ENCODE measurements around the gene C16orf89. TPM values are rescaled to one million over a fixed set of nuclear protein-coding genes. Genes with fewer than 3 reads are reported as not detected.

The C16orf89 gene
- total and polyA plus RNA-seq, 7 experiments from 2014 or later = not detected

- Histone ChIP-seq H3K4me3 (ENCODE audit: low read length) (no peak overlapping the region), H3K4me1 (ENCODE audit: control insufficient read depth in 2 of 2, insufficient read depth in 2 of 2, low read length in 2 of 2) (no peaks in the 10 kb centered on the region), H3K27ac (ENCODE audit: low read depth, low read length) (no peak overlapping the region), H3K27me3 (ENCODE audit: control insufficient read depth in 2 of 2, insufficient read depth in 2 of 2, low read length in 2 of 2) (no peaks in the 10 kb centered on the region), H3K36me3 (ENCODE audit: control insufficient read depth in 2 of 3, insufficient read depth in 3 of 3, low read length in 3 of 3) (no peaks in the 10 kb centered on the region), H3K9me3 (ENCODE audit: control insufficient read depth in 2 of 3, low read length in 3 of 3) (no peaks in the 10 kb centered on the region)
- no peaks in the 10 kb centered on the region for H3K36me3 Mint-ChIP-seq
- H3K27ac Mint-ChIP-seq = no peak overlapping the region
- no peaks in the 10 kb centered on the region for H3K9me3 Mint-ChIP-seq
- no peaks in the 10 kb centered on the region for H3K4me1 Mint-ChIP-seq
- intact Hi-C loops (cut with micrococcal nuclease) = no loop called here
- CTCF ChIA-PET = interaction anchor here (0.7 kb wide), 1 partner anchor 60 kb away, joined by 3 read pairs; no protein-coding TSS in a partner anchor
- POLR2A ChIA-PET = no interaction called here
- no peak overlapping the region for H3K4me3 Mint-ChIP-seq
- no peak for ATAC-seq
- H3K27me3 Mint-ChIP-seq = peaks cover 0 to 14% (median 9%) of the 10 kb centered on the region in 5 donors
- no peak for DNase-seq
Measured at GRCh38 chr16:5001571-5001970, 64.2 kb downstream of the C16orf89 start.

- intact Hi-C loops (cut with micrococcal nuclease) = no loop called here
- H3K27ac ChIP-seq (ENCODE audit: low read depth, low read length) = no peak overlapping the region
- no peaks in the 10 kb centered on the region for H3K27me3 ChIP-seq (ENCODE audit: control insufficient read depth in 2 of 2, insufficient read depth in 2 of 2, low read length in 2 of 2)
- H3K9me3 ChIP-seq (ENCODE audit: control insufficient read depth in 2 of 3, low read length in 3 of 3) = no peaks in the 10 kb centered on the region
- no peak overlapping the region for H3K4me3 ChIP-seq (ENCODE audit: low read length)
- H3K4me1 ChIP-seq (ENCODE audit: control insufficient read depth in 2 of 2, insufficient read depth in 2 of 2, low read length in 2 of 2) = no peaks in the 10 kb centered on the region
- Mint-ChIP-seq H3K36me3 (no peaks in the 10 kb centered on the region), H3K9me3 (no peaks in the 10 kb centered on the region), H3K4me3 (no peak overlapping the region), H3K27me3 (peaks cover 0 to 21% (median 17%) of the 10 kb centered on the region in 5 donors), H3K4me1 (no peaks in the 10 kb centered on the region), H3K27ac (no peak overlapping the region)
- ChIA-PET CTCF (no interaction called here), POLR2A (no interaction called here)
- ATAC-seq (no peak), DNase-seq (no peak)
- H3K36me3 ChIP-seq (ENCODE audit: control insufficient read depth in 2 of 3, insufficient read depth in 3 of 3, low read length in 3 of 3) = no peaks in the 10 kb centered on the region
Measured at GRCh38 chr16:5000573-5001001, 65.2 kb downstream of the C16orf89 start.

- H3K4me3 ChIP-seq (ENCODE audit: low read length) = no peak overlapping the region
- no peaks in the 10 kb centered on the region for H3K9me3 Mint-ChIP-seq
- no peak overlapping the region for H3K27ac ChIP-seq (ENCODE audit: low read depth, low read length)
- no peaks in the 10 kb centered on the region for H3K9me3 ChIP-seq (ENCODE audit: control insufficient read depth in 2 of 3, low read length in 3 of 3)
- intact Hi-C loops (cut with micrococcal nuclease) = no loop called here
- H3K36me3 ChIP-seq (ENCODE audit: control insufficient read depth in 2 of 3, insufficient read depth in 3 of 3, low read length in 3 of 3) = no peaks in the 10 kb centered on the region
- H3K4me1 ChIP-seq (ENCODE audit: control insufficient read depth in 2 of 2, insufficient read depth in 2 of 2, low read length in 2 of 2) = no peaks in the 10 kb centered on the region
- no peak overlapping the region for H3K27ac Mint-ChIP-seq
- ATAC-seq (no peak), DNase-seq (no peak)
- no peaks in the 10 kb centered on the region for H3K4me1 Mint-ChIP-seq
- H3K36me3 Mint-ChIP-seq = no peaks in the 10 kb centered on the region
- H3K4me3 Mint-ChIP-seq = no peak overlapping the region
- ChIA-PET CTCF (no interaction called here), POLR2A (interaction anchor here (0.8 kb wide), 1 partner anchor 80 kb away, joined by 3 read pairs; no protein-coding TSS in a partner anchor)
- peaks cover 0 to 52% (median 33%) of the 10 kb centered on the region in 5 donors for H3K27me3 Mint-ChIP-seq
- no peaks in the 10 kb centered on the region for H3K27me3 ChIP-seq (ENCODE audit: control insufficient read depth in 2 of 2, insufficient read depth in 2 of 2, low read length in 2 of 2)
Measured at GRCh38 chr16:4994719-4995434, 70.9 kb downstream of the C16orf89 start.

Other genes with a start within 250 kb of the C16orf89 start
- 100 to 1,000 TPM in 4 of 5 experiments, 10 to 100 TPM in 1; 98.7 to 122 (median 108) TPM for gene GLYR1, start 218.7 kb downstream of the C16orf89 start, total RNA-seq
- 10 to 100 TPM; 32.0 to 44.9 TPM for gene GLYR1, start 218.7 kb downstream of the C16orf89 start, polyA plus RNA-seq
- gene UBN1, start 218.5 kb downstream of the C16orf89 start, total RNA-seq = 10 to 100 TPM; 39.5 to 58.7 (median 42.4) TPM
- gene UBN1, start 218.5 kb downstream of the C16orf89 start, polyA plus RNA-seq = 10 to 100 TPM; 11.0 to 18.4 TPM
- not detected for gene PPL, start 128.8 kb downstream of the C16orf89 start, total RNA-seq
- gene PPL, start 128.8 kb downstream of the C16orf89 start, polyA plus RNA-seq = under 1 TPM; 0.15 to 0.47 TPM
- gene SEC14L5, start 107.6 kb downstream of the C16orf89 start, total RNA-seq = 1 to 10 TPM in 1 of 5 experiments, under 1 TPM in 1, not detected in 3; 0.21 to 1.0 TPM
- gene SEC14L5, start 107.6 kb downstream of the C16orf89 start, polyA plus RNA-seq = not detected
- 10 to 100 TPM; 17.8 to 39.5 (median 34.1) TPM for gene NAGPA, start 32.0 kb downstream of the C16orf89 start, total RNA-seq
- gene NAGPA, start 32.0 kb downstream of the C16orf89 start, polyA plus RNA-seq = 10 to 100 TPM; 23.3 to 42.9 TPM
- 10 to 100 TPM; 12.9 to 29.1 (median 22.1) TPM for gene ALG1, start 5.9 kb upstream of the C16orf89 start, total RNA-seq
- gene ALG1, start 5.9 kb upstream of the C16orf89 start, polyA plus RNA-seq = 10 to 100 TPM; 18.8 to 27.1 TPM
- 10 to 100 TPM in 3 of 5 experiments, 1 to 10 TPM in 2; 5.5 to 14.1 (median 11.3) TPM for gene EEF2KMT, start 31.8 kb upstream of the C16orf89 start, total RNA-seq
- gene EEF2KMT, start 31.8 kb upstream of the C16orf89 start, polyA plus RNA-seq = 10 to 100 TPM; 10.7 to 18.5 TPM

Data from naive thymus-derived CD4-positive, alpha-beta T cell (primary cell).